ENCODE data around the gene BSN.
"Not testable (repeated sequence)": the region's sequence is repeated elsewhere in the genome, so short reads cannot be mapped to it uniquely, and the experiment has no call there.

The BSN gene

GRCh38 chr3:49534581-49535441 is 19.5 kb upstream of the BSN start:
- DNase-seq = no peak

GRCh38 chr3:49535971-49536874 is 18.1 kb upstream of the BSN start:
- DNase-seq = no peak

- DNase-seq = no peak
These were observed 17.3 kb upstream of the BSN start for GRCh38 chr3:49536875-49537533.

GRCh38 chr3:49539659-49540560 is 14.4 kb upstream of the BSN start:
- DNase-seq = peak; percentile 93

GRCh38 chr3:49552087-49552486 is 2.2 kb upstream of the BSN start:
- no peak for DNase-seq

GRCh38 chr3:49553324-49553691 is 969 bp upstream of the BSN start:
- DNase-seq = no peak

- DNase-seq = peak; percentile 62
These were observed 472 bp downstream of the BSN start for GRCh38 chr3:49554633-49555265.

- DNase-seq = no peak
These were observed 2.4 kb downstream of the BSN start for GRCh38 chr3:49556500-49557275.

GRCh38 chr3:49563040-49563578 is 8.8 kb downstream of the BSN start:
- DNase-seq = no peak

GRCh38 chr3:49563766-49564165 is 9.5 kb downstream of the BSN start:
- no peak for DNase-seq

GRCh38 chr3:49566312-49566711 is 12.0 kb downstream of the BSN start:
- DNase-seq = no peak

- DNase-seq = no peak
These were observed 13.1 kb downstream of the BSN start for GRCh38 chr3:49567406-49567805.

- DNase-seq = no peak
These were observed 14.7 kb downstream of the BSN start for GRCh38 chr3:49568965-49569364.

GRCh38 chr3:49570028-49570654 is 15.9 kb downstream of the BSN start:
- no peak for DNase-seq

- DNase-seq = no peak
These were observed 27.9 kb downstream of the BSN start for GRCh38 chr3:49582177-49582576.

- DNase-seq = not testable (repeated sequence)
These were observed 31.0 kb downstream of the BSN start for GRCh38 chr3:49585261-49585755.

GRCh38 chr3:49591615-49592014 is 37.3 kb downstream of the BSN start:
- no peak for DNase-seq

GRCh38 chr3:49593041-49593440 is 38.8 kb downstream of the BSN start:
- DNase-seq = no peak

GRCh38 chr3:49600781-49601180 is 46.5 kb downstream of the BSN start:
- DNase-seq = no peak
